HFFc6 (cell line): Measurements from ENCODE around the gene KNDC1. TPM values are rescaled to one million over a fixed set of nuclear protein-coding genes. Genes with fewer than 3 reads are reported as not detected.

Experiments used
- DNase-seq: peaks from one replicate; pipeline ENCODE4 v3.0.0-alpha.2; 2018
- H3K27ac Mint-ChIP-seq: 2 replicates; pipeline ENCODE4 v1.8.0; 2020; ENCODE audit warnings: mild to moderate bottlenecking, mixed read lengths
- H3K27me3 Mint-ChIP-seq: 2 replicates; pipeline ENCODE4 v1.8.0; 2021; ENCODE audit warnings: mild to moderate bottlenecking, moderate library complexity, mixed read lengths; ENCODE audit not compliant: insufficient read depth
- H3K36me3 Mint-ChIP-seq: 2 replicates; pipeline ENCODE4 v1.8.0; 2021; ENCODE audit warnings: low read depth, mixed read lengths
- H3K4me1 Mint-ChIP-seq: 2 replicates; pipeline ENCODE4 v1.8.0; 2020; ENCODE audit warnings: low read depth, mixed read lengths
- H3K4me3 Mint-ChIP-seq: 2 replicates; pipeline ENCODE4 v1.8.0; 2020; ENCODE audit warnings: mild to moderate bottlenecking, moderate library complexity, mixed read lengths
- H3K9me3 Mint-ChIP-seq: 2 replicates; pipeline ENCODE4 v1.8.0; 2020; ENCODE audit warnings: mild to moderate bottlenecking, mixed read lengths
- total RNA-seq, 6 experiments: library from RNA; stranded (reverse); fragmentation: NEBNext Ultra II Directional; extraction: Animal tissue kit (Norgen Biotek cat#: 25700); gene quantifications; 2 replicates in 1 of 6; 3 replicates in 5 of 6; pipeline ENCODE4 v1.2.3, GENCODE V29; 2021
- TF ChIP-seq, protein P1 (sequence below): fragments of 200-600 bp; sonication (generic); IDR thresholded peaks from 2 replicates; pipeline ENCODE4 v1.5.0; 2021; ENCODE audit warnings: antibody characterized with exemption, mild to moderate bottlenecking

KNDC1 gene
- total RNA-seq, 6 experiments from 2014 or later: 0.05 to 1.00 (median 0.28) TPM; not detected in 3

DNA sequence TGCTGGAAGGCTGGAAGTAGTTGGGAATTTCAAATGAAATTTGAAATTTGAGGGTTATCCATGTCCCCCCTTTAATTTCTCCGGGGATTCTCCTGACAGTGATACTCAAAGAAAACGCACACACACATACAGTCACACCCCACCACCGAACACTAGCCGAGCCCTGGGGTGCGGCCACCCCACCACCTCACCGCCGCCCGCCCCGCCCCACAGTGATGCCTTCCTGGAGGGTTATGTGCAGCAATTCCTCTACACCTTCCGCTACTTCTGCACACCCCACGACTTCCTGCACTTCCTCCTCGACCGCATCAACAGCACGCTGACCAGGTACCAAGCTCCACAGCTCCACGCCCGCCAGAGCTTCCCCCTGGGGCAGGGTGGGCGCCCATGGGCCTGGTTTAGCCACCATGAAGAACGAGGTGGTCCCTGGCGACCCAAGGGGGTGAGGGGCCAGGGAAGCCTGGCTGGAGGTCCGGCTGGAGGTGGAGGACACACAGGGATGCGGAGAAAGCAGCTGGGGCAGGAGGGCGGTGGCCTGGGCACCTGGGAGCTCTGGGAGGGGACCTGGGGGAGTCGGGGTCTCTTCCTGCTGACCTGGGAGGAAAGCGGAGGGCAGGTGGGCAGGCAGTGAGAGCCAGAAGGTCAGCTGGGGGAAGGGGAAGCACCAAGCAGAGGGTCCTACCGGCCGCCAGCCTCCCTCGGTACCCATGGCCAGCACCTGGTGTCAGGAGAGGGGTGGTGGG is 50.5 kb downstream of the KNDC1 start:
- H3K36me3 Mint-ChIP-seq: no peaks in the 10 kb centered on the region
- no peak overlapping the region for H3K27ac Mint-ChIP-seq
- TF ChIP-seq, protein P1, sequence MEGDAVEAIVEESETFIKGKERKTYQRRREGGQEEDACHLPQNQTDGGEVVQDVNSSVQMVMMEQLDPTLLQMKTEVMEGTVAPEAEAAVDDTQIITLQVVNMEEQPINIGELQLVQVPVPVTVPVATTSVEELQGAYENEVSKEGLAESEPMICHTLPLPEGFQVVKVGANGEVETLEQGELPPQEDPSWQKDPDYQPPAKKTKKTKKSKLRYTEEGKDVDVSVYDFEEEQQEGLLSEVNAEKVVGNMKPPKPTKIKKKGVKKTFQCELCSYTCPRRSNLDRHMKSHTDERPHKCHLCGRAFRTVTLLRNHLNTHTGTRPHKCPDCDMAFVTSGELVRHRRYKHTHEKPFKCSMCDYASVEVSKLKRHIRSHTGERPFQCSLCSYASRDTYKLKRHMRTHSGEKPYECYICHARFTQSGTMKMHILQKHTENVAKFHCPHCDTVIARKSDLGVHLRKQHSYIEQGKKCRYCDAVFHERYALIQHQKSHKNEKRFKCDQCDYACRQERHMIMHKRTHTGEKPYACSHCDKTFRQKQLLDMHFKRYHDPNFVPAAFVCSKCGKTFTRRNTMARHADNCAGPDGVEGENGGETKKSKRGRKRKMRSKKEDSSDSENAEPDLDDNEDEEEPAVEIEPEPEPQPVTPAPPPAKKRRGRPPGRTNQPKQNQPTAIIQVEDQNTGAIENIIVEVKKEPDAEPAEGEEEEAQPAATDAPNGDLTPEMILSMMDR: no peak
- peaks cover 1% of the 10 kb centered on the region; the same call in 1 of the 2 replicates for H3K27me3 Mint-ChIP-seq
- H3K4me1 Mint-ChIP-seq: no peaks in the 10 kb centered on the region
- H3K9me3 Mint-ChIP-seq: peaks cover 5% of the 10 kb centered on the region; the same call in 1 of the 2 replicates
- DNase-seq: no peak
- no peak overlapping the region for H3K4me3 Mint-ChIP-seq

DNA sequence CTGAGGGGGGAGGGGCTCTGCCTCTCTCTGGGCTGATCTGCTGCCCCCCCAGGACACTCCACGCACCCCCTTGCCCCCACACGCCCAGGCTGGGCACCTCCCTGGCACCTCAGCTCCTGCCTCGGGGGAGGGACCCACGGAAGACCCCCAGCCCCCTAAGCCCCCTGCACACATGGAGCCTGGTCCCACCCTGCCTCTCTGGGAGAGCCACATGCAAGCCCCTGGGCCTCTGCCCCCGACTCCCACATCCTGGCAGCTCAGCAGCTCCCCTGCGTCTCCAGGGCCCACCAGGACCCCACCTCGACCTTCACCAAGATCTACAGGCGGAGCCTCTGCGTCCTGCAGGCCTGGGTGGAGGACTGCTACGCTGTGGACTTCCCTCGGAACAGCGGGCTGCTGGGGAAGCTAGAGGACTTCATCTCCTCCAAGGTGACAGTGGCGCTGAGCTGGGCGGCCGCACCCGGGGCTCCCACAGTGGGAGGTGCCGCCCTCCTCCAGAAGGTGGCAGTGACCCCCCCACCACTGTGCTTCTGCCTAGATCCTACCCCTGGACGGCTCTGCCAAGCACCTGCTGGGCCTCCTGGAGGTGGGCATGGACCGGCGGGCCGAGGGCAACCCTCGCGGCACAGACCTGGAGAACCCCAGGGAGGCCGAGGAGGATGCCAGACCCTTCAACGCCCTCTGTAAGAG is 51.3 kb downstream of the KNDC1 start:
- H3K9me3 Mint-ChIP-seq: peaks cover 11% of the 10 kb centered on the region; the same call in 1 of the 2 replicates

DNA sequence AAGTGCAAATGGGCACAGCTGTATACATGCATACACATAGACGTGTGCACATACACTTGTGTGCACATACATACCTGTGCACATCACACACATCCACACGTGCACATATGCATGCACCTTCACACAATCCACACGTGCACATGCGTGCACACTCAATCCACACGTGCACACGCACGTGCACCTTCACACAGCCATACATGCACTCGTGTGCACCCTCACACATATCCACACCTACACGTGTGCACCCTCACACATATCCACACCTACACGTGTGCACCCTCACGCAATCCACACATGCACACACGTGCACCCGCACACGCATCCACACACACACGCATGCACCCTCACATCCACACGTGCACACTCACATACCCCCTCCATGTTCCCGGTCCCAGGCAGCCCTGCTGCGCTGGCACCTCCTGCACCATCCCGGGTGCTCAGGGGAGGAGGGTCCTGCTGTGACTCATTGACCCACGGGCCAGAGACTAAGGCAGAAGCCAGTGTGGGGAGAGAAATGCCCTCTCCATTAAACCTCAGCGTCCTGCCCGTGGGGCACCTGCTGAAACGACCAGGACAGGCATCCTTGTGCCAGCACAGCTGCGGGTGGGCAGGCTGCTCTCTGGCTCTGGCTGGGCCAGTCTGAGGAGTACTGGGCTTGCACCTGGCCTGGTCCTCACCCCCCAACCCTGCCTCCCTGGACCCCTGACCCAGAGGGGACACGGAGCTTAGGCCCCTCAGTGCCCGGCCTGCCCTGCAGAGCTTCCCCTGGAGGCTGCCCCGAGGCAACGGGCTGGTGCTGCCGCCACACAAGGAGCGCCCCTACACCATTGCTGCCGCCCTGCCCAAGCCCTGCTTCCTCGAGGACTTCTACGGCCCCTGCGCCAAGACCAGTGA is 52.2 kb downstream of the KNDC1 start:
- no peaks in the 10 kb centered on the region for H3K36me3 Mint-ChIP-seq
- DNase-seq: no peak
- peaks cover 19% of the 10 kb centered on the region; the same call in 1 of the 2 replicates for H3K9me3 Mint-ChIP-seq

More for the DNA sequence above, 51.3 kb downstream of the KNDC1 start:
- Mint-ChIP-seq H3K27ac (no peak overlapping the region), H3K27me3 (peaks cover 4% of the 10 kb centered on the region; the same call in 1 of the 2 replicates), H3K36me3 (no peaks in the 10 kb centered on the region), H3K4me3 (no peak overlapping the region), H3K4me1 (no peaks in the 10 kb centered on the region)
- TF ChIP-seq, protein P1: no peak
- no peak for DNase-seq

DNA sequence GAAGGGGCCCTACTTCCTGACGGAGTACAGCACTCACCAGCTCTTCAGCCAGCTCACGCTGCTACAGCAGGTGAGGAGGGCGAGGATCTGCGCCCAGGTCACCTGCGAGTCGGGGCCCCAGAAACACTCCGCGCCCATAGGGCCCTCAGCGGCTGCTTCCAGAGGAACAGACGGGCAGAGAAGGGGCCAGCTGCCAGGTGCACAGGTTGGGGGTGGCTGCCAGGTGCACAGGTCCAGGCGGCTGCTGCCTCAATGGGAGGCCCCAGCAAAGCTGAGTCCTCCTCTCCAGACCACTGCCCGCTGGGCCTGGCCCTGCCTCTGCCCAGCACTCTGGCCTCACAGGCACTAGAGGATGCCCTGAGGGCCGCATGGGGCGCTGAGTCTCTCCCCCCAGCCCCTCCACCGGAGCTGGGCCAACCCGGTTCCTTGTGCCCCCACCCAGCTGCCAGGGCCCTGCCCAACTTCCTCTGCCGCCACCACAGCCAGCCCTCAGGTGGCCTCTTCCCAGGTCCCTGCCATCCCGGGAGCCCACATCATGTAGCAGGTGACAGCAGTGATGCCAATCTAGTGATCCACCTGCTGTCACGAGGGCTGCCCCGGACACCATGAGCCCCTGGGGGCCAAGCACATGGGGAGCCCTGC is 53.0 kb downstream of the KNDC1 start:
- H3K27me3 Mint-ChIP-seq: peaks cover 4% of the 10 kb centered on the region
- H3K4me1 Mint-ChIP-seq: no peaks in the 10 kb centered on the region
- H3K9me3 Mint-ChIP-seq: peaks cover 19% of the 10 kb centered on the region; the same call in 1 of the 2 replicates
- H3K36me3 Mint-ChIP-seq: no peaks in the 10 kb centered on the region
- no peak overlapping the region for H3K27ac Mint-ChIP-seq
- TF ChIP-seq, protein P1: no peak
- H3K4me3 Mint-ChIP-seq: no peak overlapping the region
- no peak for DNase-seq

More for the DNA sequence above, 52.2 kb downstream of the KNDC1 start:
- TF ChIP-seq, protein P1: no peak
- Mint-ChIP-seq H3K4me3 (no peak overlapping the region), H3K27ac (no peak overlapping the region), H3K4me1 (no peaks in the 10 kb centered on the region), H3K27me3 (peaks cover 4% of the 10 kb centered on the region)
